ENCODE results near the gene PIP5K1B.

The PIP5K1B gene

GRCh38 chr9:68771376-68771775, 66.3 kb downstream of the PIP5K1B start:
- no peak for DNase-seq

GRCh38 chr9:68775003-68775730, 70.1 kb downstream of the PIP5K1B start:
- DNase-seq = no peak

GRCh38 chr9:68777070-68777763, 72.2 kb downstream of the PIP5K1B start:
- no peak for DNase-seq

GRCh38 chr9:68778635-68779034, 73.6 kb downstream of the PIP5K1B start:
- DNase-seq = no peak

- peak; percentile 38 to 91 (median 85) for DNase-seq
Observed at GRCh38 chr9:68779558-68780379, 74.7 kb downstream of the PIP5K1B start.

- DNase-seq = peak in 3 of 56 donors; percentile 38 to 50 (median 46)
Observed at GRCh38 chr9:68780380-68780712, 75.3 kb downstream of the PIP5K1B start.

GRCh38 chr9:68780720-68781119, 75.7 kb downstream of the PIP5K1B start:
- DNase-seq = no peak

GRCh38 chr9:68781928-68782327, 76.9 kb downstream of the PIP5K1B start:
- DNase-seq = no peak

GRCh38 chr9:68782546-68782945, 77.5 kb downstream of the PIP5K1B start:
- DNase-seq = no peak

- DNase-seq = no peak
Observed at GRCh38 chr9:68785965-68786364, 80.9 kb downstream of the PIP5K1B start.

GRCh38 chr9:68791169-68791568, 86.1 kb downstream of the PIP5K1B start:
- no peak for DNase-seq

GRCh38 chr9:68793605-68794343, 88.7 kb downstream of the PIP5K1B start:
- DNase-seq = no peak

- no peak for DNase-seq
Observed at GRCh38 chr9:68794898-68795297, 89.9 kb downstream of the PIP5K1B start.

- no peak for DNase-seq
Observed at GRCh38 chr9:68795411-68795810, 90.4 kb downstream of the PIP5K1B start.

- no peak for DNase-seq
Observed at GRCh38 chr9:68797116-68797515, 92.1 kb downstream of the PIP5K1B start.

GRCh38 chr9:68798423-68798822, 93.4 kb downstream of the PIP5K1B start:
- no peak for DNase-seq

- no peak for DNase-seq
Observed at GRCh38 chr9:68800836-68801235, 95.8 kb downstream of the PIP5K1B start.

GRCh38 chr9:68802525-68803015, 97.5 kb downstream of the PIP5K1B start:
- DNase-seq = no peak

- DNase-seq = no peak
Observed at GRCh38 chr9:68804911-68805889, 100.2 kb downstream of the PIP5K1B start.

- DNase-seq = no peak
Observed at GRCh38 chr9:68805890-68806517, 101.0 kb downstream of the PIP5K1B start.

All from amygdala (tissue), 56 donors.